ENCODE results near the gene SLC4A8.

SLC4A8 gene

DNA sequence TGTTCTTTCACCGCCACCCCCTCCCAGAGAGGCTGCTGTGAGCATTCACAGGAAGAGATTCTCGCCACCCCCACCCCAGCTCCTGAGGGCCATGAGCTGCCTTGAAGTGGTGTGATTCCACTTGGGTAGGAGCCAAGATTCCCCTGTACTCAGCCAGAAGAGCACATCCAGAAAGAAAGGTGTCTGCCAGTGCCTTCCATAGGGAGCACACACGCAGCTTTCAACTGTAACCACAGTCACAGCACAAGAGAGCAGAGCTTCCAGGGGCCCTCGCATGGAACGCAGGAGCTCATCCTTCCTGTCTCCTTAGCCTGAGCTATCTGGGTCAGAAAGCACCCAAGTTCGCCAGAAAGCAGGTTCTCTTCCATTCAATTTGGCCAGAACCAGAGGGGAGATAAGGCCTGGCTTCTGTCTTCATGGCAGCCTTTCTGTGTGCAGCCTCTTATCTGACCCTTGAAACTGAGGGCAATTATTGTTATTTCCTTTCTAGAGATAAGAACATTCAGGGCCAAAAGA lies 99.8 kb downstream of the SLC4A8 start:
- Histone ChIP-seq H3K4me3 (ENCODE audit: low read depth, low read length) (no peak overlapping the region), H3K79me2 (ENCODE audit: control insufficient read depth, insufficient read depth, low read length, unreplicated experiment) (no peaks in the 10 kb centered on the region), H3K27ac (ENCODE audit: low read depth, low read length) (no peak overlapping the region), H2AFZ (ENCODE audit: low read length, unreplicated experiment) (no peak overlapping the region), H3K4me1 (ENCODE audit: control insufficient read depth, insufficient read depth, low read length, unreplicated experiment) (no peaks in the 10 kb centered on the region), H3K27me3 (ENCODE audit: insufficient read depth, low read length) (0 out of 2 replicates have a peak, but pooled peaks cover 3% of the 10 kb centered on the region), H3K36me3 (ENCODE audit: insufficient read depth, low read length) (no peaks in the 10 kb centered on the region)

DNA sequence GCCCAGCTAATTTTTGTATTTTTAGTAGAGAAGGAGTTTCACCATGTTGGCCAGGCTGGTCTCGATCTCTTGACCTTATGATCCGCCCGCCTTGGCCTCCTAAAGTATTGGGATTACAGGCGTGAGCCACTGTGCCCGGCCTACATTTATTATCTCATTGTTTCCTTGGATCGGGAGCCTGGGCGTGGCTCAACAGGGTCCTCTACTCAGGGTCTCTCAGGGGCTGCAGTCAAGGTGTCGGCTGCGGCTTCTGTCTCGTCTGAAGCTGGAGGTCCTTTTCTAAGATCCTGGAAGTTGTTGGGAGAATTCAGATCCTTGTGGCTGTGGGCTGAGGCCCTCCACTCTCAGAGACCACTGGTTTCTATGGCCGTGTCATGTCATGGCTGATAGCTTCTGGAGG lies 100.9 kb downstream of the SLC4A8 start:
- H3K27me3 ChIP-seq (ENCODE audit: insufficient read depth, low read length) = no peaks in the 10 kb centered on the region
- no peaks in the 10 kb centered on the region for H3K79me2 ChIP-seq (ENCODE audit: control insufficient read depth, insufficient read depth, low read length, unreplicated experiment)
- no peak overlapping the region for H2AFZ ChIP-seq (ENCODE audit: low read length, unreplicated experiment)
- no peak overlapping the region for H3K27ac ChIP-seq (ENCODE audit: low read depth, low read length)
- no peaks in the 10 kb centered on the region for H3K4me1 ChIP-seq (ENCODE audit: control insufficient read depth, insufficient read depth, low read length, unreplicated experiment)
- H3K36me3 ChIP-seq (ENCODE audit: insufficient read depth, low read length) = no peaks in the 10 kb centered on the region
- H3K4me3 ChIP-seq (ENCODE audit: low read depth, low read length) = no peak overlapping the region

GRCh38 chr12:51527966-51528365 lies 103.3 kb downstream of the SLC4A8 start:
- Histone ChIP-seq H3K4me3 (ENCODE audit: low read depth, low read length) (no peak overlapping the region), H3K27ac (ENCODE audit: low read depth, low read length) (no peak overlapping the region), H3K79me2 (ENCODE audit: control insufficient read depth, insufficient read depth, low read length, unreplicated experiment) (no peaks in the 10 kb centered on the region), H2AFZ (ENCODE audit: low read length, unreplicated experiment) (no peak overlapping the region), H3K4me1 (ENCODE audit: control insufficient read depth, insufficient read depth, low read length, unreplicated experiment) (peaks cover 7% of the 10 kb centered on the region), H3K36me3 (ENCODE audit: insufficient read depth, low read length) (no peaks in the 10 kb centered on the region), H3K27me3 (ENCODE audit: insufficient read depth, low read length) (no peaks in the 10 kb centered on the region)

GRCh38 chr12:51528852-51529650 lies 104.4 kb downstream of the SLC4A8 start:
- Histone ChIP-seq H3K36me3 (ENCODE audit: insufficient read depth, low read length) (no peaks in the 10 kb centered on the region), H3K79me2 (ENCODE audit: control insufficient read depth, insufficient read depth, low read length, unreplicated experiment) (no peaks in the 10 kb centered on the region), H2AFZ (ENCODE audit: low read length, unreplicated experiment) (no peak overlapping the region), H3K4me3 (ENCODE audit: low read depth, low read length) (no peak overlapping the region), H3K4me1 (ENCODE audit: control insufficient read depth, insufficient read depth, low read length, unreplicated experiment) (peaks cover 12% of the 10 kb centered on the region), H3K27me3 (ENCODE audit: insufficient read depth, low read length) (no peaks in the 10 kb centered on the region), H3K27ac (ENCODE audit: low read depth, low read length) (no peak overlapping the region)

GRCh38 chr12:51529651-51529970 lies 105.0 kb downstream of the SLC4A8 start:
- no peaks in the 10 kb centered on the region for H3K36me3 ChIP-seq (ENCODE audit: insufficient read depth, low read length)
- no peaks in the 10 kb centered on the region for H3K27me3 ChIP-seq (ENCODE audit: insufficient read depth, low read length)
- no peak overlapping the region for H3K27ac ChIP-seq (ENCODE audit: low read depth, low read length)
- H2AFZ ChIP-seq (ENCODE audit: low read length, unreplicated experiment) = no peak overlapping the region
- H3K79me2 ChIP-seq (ENCODE audit: control insufficient read depth, insufficient read depth, low read length, unreplicated experiment) = no peaks in the 10 kb centered on the region
- H3K4me3 ChIP-seq (ENCODE audit: low read depth, low read length) = no peak overlapping the region
- peaks cover 12% of the 10 kb centered on the region for H3K4me1 ChIP-seq (ENCODE audit: control insufficient read depth, insufficient read depth, low read length, unreplicated experiment)

DNA sequence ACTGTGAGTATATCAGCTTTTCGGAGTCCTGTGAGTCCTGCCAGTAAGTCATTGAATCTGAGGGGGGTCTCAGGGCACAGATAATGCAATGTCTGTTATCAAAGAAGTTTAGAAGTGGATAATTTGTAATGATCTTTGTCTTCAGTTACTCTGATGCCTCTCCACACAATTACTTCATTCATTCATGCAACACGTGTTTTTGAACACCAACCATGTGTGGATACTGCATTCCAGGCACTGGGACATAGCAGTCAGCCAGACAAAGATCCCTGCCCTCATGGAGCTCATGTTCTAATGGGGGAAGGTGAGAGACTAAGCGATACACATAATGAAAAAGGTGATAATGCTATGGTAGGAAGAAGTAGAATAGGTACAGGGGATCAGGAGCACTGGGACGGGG lies 105.6 kb downstream of the SLC4A8 start:
- Histone ChIP-seq H3K4me1 (ENCODE audit: control insufficient read depth, insufficient read depth, low read length, unreplicated experiment) (peaks cover 12% of the 10 kb centered on the region), H3K79me2 (ENCODE audit: control insufficient read depth, insufficient read depth, low read length, unreplicated experiment) (no peaks in the 10 kb centered on the region), H3K4me3 (ENCODE audit: low read depth, low read length) (no peak overlapping the region), H3K36me3 (ENCODE audit: insufficient read depth, low read length) (no peaks in the 10 kb centered on the region), H3K27me3 (ENCODE audit: insufficient read depth, low read length) (no peaks in the 10 kb centered on the region), H2AFZ (ENCODE audit: low read length, unreplicated experiment) (no peak overlapping the region), H3K27ac (ENCODE audit: low read depth, low read length) (no peak overlapping the region)

GRCh38 chr12:51531284-51531977 lies 106.8 kb downstream of the SLC4A8 start:
- Histone ChIP-seq H3K4me3 (ENCODE audit: low read depth, low read length) (no peak overlapping the region), H3K27ac (ENCODE audit: low read depth, low read length) (no peak overlapping the region), H3K79me2 (ENCODE audit: control insufficient read depth, insufficient read depth, low read length, unreplicated experiment) (no peaks in the 10 kb centered on the region), H2AFZ (ENCODE audit: low read length, unreplicated experiment) (no peak overlapping the region), H3K4me1 (ENCODE audit: control insufficient read depth, insufficient read depth, low read length, unreplicated experiment) (peaks cover 12% of the 10 kb centered on the region), H3K27me3 (ENCODE audit: insufficient read depth, low read length) (no peaks in the 10 kb centered on the region), H3K36me3 (ENCODE audit: insufficient read depth, low read length) (no peaks in the 10 kb centered on the region)

GRCh38 chr12:51531978-51532497 lies 107.4 kb downstream of the SLC4A8 start:
- Histone ChIP-seq H3K79me2 (ENCODE audit: control insufficient read depth, insufficient read depth, low read length, unreplicated experiment) (no peaks in the 10 kb centered on the region), H3K4me3 (ENCODE audit: low read depth, low read length) (no peak overlapping the region), H3K27ac (ENCODE audit: low read depth, low read length) (no peak overlapping the region), H3K4me1 (ENCODE audit: control insufficient read depth, insufficient read depth, low read length, unreplicated experiment) (peaks cover 12% of the 10 kb centered on the region), H3K36me3 (ENCODE audit: insufficient read depth, low read length) (no peaks in the 10 kb centered on the region), H3K27me3 (ENCODE audit: insufficient read depth, low read length) (no peaks in the 10 kb centered on the region), H2AFZ (ENCODE audit: low read length, unreplicated experiment) (no peak overlapping the region)

GRCh38 chr12:51533799-51534198 lies 109.2 kb downstream of the SLC4A8 start:
- Histone ChIP-seq H3K79me2 (ENCODE audit: control insufficient read depth, insufficient read depth, low read length, unreplicated experiment) (no peaks in the 10 kb centered on the region), H3K27ac (ENCODE audit: low read depth, low read length) (no peak overlapping the region), H3K27me3 (ENCODE audit: insufficient read depth, low read length) (no peaks in the 10 kb centered on the region), H3K36me3 (ENCODE audit: insufficient read depth, low read length) (no peaks in the 10 kb centered on the region), H2AFZ (ENCODE audit: low read length, unreplicated experiment) (no peak overlapping the region), H3K4me3 (ENCODE audit: low read depth, low read length) (no peak overlapping the region), H3K4me1 (ENCODE audit: control insufficient read depth, insufficient read depth, low read length, unreplicated experiment) (peaks cover 12% of the 10 kb centered on the region)

- no peak overlapping the region for H3K4me3 ChIP-seq (ENCODE audit: low read depth, low read length)
- H2AFZ ChIP-seq (ENCODE audit: low read length, unreplicated experiment) = no peak overlapping the region
- H3K27ac ChIP-seq (ENCODE audit: low read depth, low read length) = no peak overlapping the region
- H3K4me1 ChIP-seq (ENCODE audit: control insufficient read depth, insufficient read depth, low read length, unreplicated experiment) = peaks cover 12% of the 10 kb centered on the region
- no peaks in the 10 kb centered on the region for H3K79me2 ChIP-seq (ENCODE audit: control insufficient read depth, insufficient read depth, low read length, unreplicated experiment)
- no peaks in the 10 kb centered on the region for H3K36me3 ChIP-seq (ENCODE audit: insufficient read depth, low read length)
- no peaks in the 10 kb centered on the region for H3K27me3 ChIP-seq (ENCODE audit: insufficient read depth, low read length)
Measured at GRCh38 chr12:51534216-51535074, 109.8 kb downstream of the SLC4A8 start.

Measured in ACC112 (cell line).